ENCODE results near the gene GLB1L. TPM values are rescaled to one million over a fixed set of nuclear protein-coding genes. Genes with fewer than 3 reads are reported as not detected.

The GLB1L gene
- total and polyA plus RNA-seq, 2 of the 8 experiments (the other 6 are each of a cell fraction or from before 2014, with no cell fraction given): 3.7 to 4.0 TPM

GRCh38 chr2:219268294-219268693, 23.1 kb upstream of the GLB1L start:
- Histone ChIP-seq H3K18ac (ENCODE audit: extremely low read depth, low read length) (no peak overlapping the region), H4K8ac (ENCODE audit: extremely low read depth, insufficient read depth, low read length) (no peak overlapping the region), H3K4me1 (replicated peaks in 1 of 4; ENCODE audit: control insufficient read depth in 3 of 4, insufficient read depth in 4 of 4, low read length in 3 of 4) (no peaks in the 10 kb centered on the region), H3K36me3 (ENCODE audit: control insufficient read depth in 2 of 4, insufficient read depth in 4 of 4, low read length in 3 of 4) (no peaks in the 10 kb centered on the region), H2BK12ac (ENCODE audit: low read depth, low read length) (no peak overlapping the region), H3K9me3 (ENCODE audit: insufficient read depth in 2 of 2, low read depth in 1 of 2, low read length in 1 of 2) (no peaks in the 10 kb centered on the region), H3K27me3 (replicated peaks in 1 of 4; ENCODE audit: control insufficient read depth in 3 of 4, extremely low read depth in 1 of 4, insufficient read depth in 3 of 4, low read length in 3 of 4) (peaks cover 0 to 3% (median 0%) of the 10 kb centered on the region in 4 experiments; a peak in 2 of 7 replicates), H2BK15ac (ENCODE audit: low read length) (no peak overlapping the region), H2BK5ac (ENCODE audit: low read depth, low read length) (no peak overlapping the region), H3K4ac (replicated peaks; ENCODE audit: insufficient read length, low read depth, low read length) (no peak overlapping the region), H3K56ac (replicated peaks; ENCODE audit: insufficient read length, low read depth, low read length) (no peak overlapping the region), H3K79me2 (ENCODE audit: control insufficient read depth in 1 of 2, insufficient read depth in 2 of 2, low read length in 2 of 2) (no peaks in the 10 kb centered on the region), H4K5ac (ENCODE audit: insufficient read length, low read depth, low read length) (no peak overlapping the region), H3K23me2 (ENCODE audit: low read depth, low read length) (no peaks in the 10 kb centered on the region), H3K79me1 (ENCODE audit: low read depth, low read length) (no peaks in the 10 kb centered on the region), H3K14ac (ENCODE audit: insufficient read length) (no peak overlapping the region), H3K9ac (replicated peaks in 1 of 4; ENCODE audit: extremely low read depth in 1 of 4, low read depth in 3 of 4, low read length in 3 of 4) (no peak overlapping the region), H4K91ac (replicated peaks; ENCODE audit: insufficient read length, low read length) (no peak overlapping the region), H3K27ac (ENCODE audit: low read depth, low read length) (no peak overlapping the region), H3K4me3 (ENCODE audit: extremely low read depth in 1 of 4, insufficient read depth in 2 of 4, low read depth in 3 of 4, low read length in 4 of 4) (no peak overlapping the region), H2AK5ac (ENCODE audit: low read depth, low read length) (no peak overlapping the region), H2AFZ (ENCODE audit: low read length) (no peak overlapping the region), H2BK20ac (ENCODE audit: low read length) (no peak overlapping the region), H3K4me2 (ENCODE audit: insufficient read depth in 1 of 2, low read depth in 2 of 2, low read length in 2 of 2) (no peak overlapping the region), H3K23ac (ENCODE audit: insufficient read length) (no peak overlapping the region), H4K20me1 (replicated peaks in 1 of 2; ENCODE audit: control insufficient read depth in 1 of 2, insufficient read depth in 2 of 2, low read length in 2 of 2) (no peaks in the 10 kb centered on the region), H2BK120ac (replicated peaks; ENCODE audit: low read depth, low read length) (no peak overlapping the region)
- DNase-seq (ENCODE audit: low read depth in 1 of 2, low spot score in 2 of 2) (no peak), FAIRE-seq (no peak)
- POLR2A ChIA-PET (ENCODE audit: partially characterized antibody): no interaction called here
- CTCF ChIA-PET (ENCODE audit: partially characterized antibody): interaction anchor here (1.0 to 4.9 kb wide), 3 partner anchors 9 to 39 kb away, joined by 3 to 25 read pairs (median 6); partner anchors contain the start of genes ANKZF1, ATG9A and DNAJB2
- 80% methylated on average over 2 of the region's 2 CpGs; no CpG with 5 or more reads in 1 of the 2 experiments for WGBS, 2 experiments (ENCODE audit: extremely low coverage in 1 of 2, insufficient coverage in 1 of 2, insufficient read length in 1 of 2, insufficient replicate concordance in 2 of 2, low coverage in 1 of 2, low lambda C conversion rate in 2 of 2, missing lambda C conversion rate in 1 of 2)
- TF ChIP-seq TBP (IDR thresholded peaks at IDR 0.05; ENCODE audit: low read depth, low read length) (no peak), CREB1 (IDR thresholded peaks at IDR 0.05) (no peak), POU5F1 (IDR thresholded peaks at IDR 0.05; ENCODE audit: low read depth, low read length) (no peak), CBX8 (IDR thresholded peaks at IDR 0.05; ENCODE audit: borderline replicate concordance, low read depth, low read length) (no peak), ATF3 (IDR thresholded peaks at IDR 0.05; ENCODE audit: insufficient read depth, low read depth, low read length) (no peak), SIRT6 (IDR thresholded peaks at IDR 0.05; ENCODE audit: low read length) (no peak), RXRA (IDR thresholded peaks at IDR 0.05; ENCODE audit: insufficient read depth, low read depth, low read length) (no peak), YY1 (IDR thresholded peaks at IDR 0.05; ENCODE audit: low read depth, low read length) (no peak), KDM4A (IDR thresholded peaks at IDR 0.05; ENCODE audit: low read depth, low read length, severe bottlenecking) (no peak), CEBPB (IDR thresholded peaks at IDR 0.05; ENCODE audit: low read depth, low read length) (no peak), HDAC2 (IDR thresholded peaks at IDR 0.05; ENCODE audit: borderline replicate concordance in 1 of 2, low read depth in 2 of 2, low read length in 2 of 2) (no peak), ATF2 (IDR thresholded peaks at IDR 0.05; ENCODE audit: low read length) (no peak), SP4 (IDR thresholded peaks at IDR 0.05; ENCODE audit: low read length) (no peak)
